ENCODE measurements around the gene SDK2.
"Not testable (repeated sequence)": the region's sequence is repeated elsewhere in the genome, so short reads cannot be mapped to it uniquely, and the experiment has no call there.

SDK2 gene

GRCh38 chr17:73311781-73312641 lies 332.2 kb downstream of the SDK2 start, which contains the start of gene CDC42EP4:
TSS of gene CDC42EP4 (minus strand) at chr17:73312001. CDS start at chr17:73286500, 25,501 bp downstream.
- peak; percentile 82 for DNase-seq

- DNase-seq: no peak
Measured at GRCh38 chr17:73311428-73311780, 332.8 kb downstream of the SDK2 start.

- DNase-seq: no peak
Measured at GRCh38 chr17:73309727-73310596, 334.3 kb downstream of the SDK2 start.

DNA sequence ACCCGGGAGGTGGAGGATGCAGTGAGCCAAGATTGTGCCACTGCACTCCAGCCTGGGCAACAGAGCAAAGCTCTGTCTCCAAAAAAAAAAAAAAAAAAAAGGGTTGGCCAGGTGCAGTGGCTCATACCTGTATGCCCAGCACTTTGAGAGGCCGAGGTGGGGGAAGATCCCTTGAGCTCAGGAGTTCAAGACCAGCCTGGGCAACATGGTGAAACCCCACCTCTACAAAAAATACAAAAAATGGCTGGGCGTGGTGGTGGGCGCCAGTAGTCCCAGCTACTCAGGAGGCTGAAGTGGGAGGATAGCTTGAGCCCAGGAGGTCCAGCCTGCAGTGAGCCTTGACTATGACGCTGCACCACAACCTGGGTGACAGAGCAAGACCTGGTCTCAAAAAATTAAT lies 335.3 kb downstream of the SDK2 start:
- not testable (repeated sequence) for DNase-seq

- no peak for DNase-seq
Measured at GRCh38 chr17:73308017-73308823, 336.0 kb downstream of the SDK2 start.

- DNase-seq: no peak
Measured at GRCh38 chr17:73307130-73307529, 337.1 kb downstream of the SDK2 start.

GRCh38 chr17:73305845-73306836 lies 338.1 kb downstream of the SDK2 start:
- no peak for DNase-seq

DNA sequence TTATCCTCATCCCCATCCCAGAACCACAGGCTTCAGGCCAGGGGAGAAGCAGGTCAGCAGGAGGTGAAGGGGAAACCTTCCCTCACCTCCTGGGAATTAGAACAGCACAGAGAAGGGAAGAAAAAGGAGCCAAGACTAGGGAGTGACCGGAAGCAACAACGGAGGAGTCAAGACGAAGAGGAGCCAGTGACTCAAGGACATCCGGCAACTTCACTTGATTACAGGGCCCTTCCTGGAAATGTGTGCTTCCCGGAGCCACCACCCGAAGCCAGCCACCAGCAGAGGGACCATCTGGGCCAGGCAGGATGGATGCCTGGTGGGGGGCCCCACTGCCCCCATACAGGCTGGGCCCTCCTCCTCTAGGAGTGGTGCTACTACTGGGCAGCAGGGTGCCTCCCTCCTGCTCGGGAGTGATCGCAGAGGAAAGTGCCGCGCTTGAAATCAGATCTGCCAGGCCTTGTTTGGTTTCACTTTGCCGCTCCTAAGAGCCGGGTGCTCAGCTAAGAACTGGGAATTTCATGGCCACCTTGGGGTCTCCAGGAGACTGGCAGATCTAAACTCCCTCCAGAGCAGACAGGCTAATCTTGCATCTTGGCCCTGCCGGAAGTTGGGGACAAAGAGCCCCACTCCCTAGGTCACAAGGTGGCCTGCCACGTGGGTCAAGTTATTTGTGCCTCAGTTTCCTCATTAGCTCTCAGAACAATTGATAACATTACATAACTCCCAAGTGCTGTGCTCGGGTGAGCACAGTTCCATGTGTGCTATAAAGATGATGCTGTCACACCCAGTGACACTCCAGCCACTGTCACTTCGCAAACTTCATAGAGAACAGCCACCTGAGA lies 339.1 kb downstream of the SDK2 start:
- no peak for DNase-seq

- DNase-seq: no peak
Measured at GRCh38 chr17:73304438-73304837, 339.8 kb downstream of the SDK2 start.

GRCh38 chr17:73302189-73302588 lies 342.1 kb downstream of the SDK2 start:
- DNase-seq: no peak

- no peak for DNase-seq
Measured at GRCh38 chr17:73301369-73301768, 342.9 kb downstream of the SDK2 start.

- no peak for DNase-seq
Measured at GRCh38 chr17:73300392-73300791, 343.9 kb downstream of the SDK2 start.

DNA sequence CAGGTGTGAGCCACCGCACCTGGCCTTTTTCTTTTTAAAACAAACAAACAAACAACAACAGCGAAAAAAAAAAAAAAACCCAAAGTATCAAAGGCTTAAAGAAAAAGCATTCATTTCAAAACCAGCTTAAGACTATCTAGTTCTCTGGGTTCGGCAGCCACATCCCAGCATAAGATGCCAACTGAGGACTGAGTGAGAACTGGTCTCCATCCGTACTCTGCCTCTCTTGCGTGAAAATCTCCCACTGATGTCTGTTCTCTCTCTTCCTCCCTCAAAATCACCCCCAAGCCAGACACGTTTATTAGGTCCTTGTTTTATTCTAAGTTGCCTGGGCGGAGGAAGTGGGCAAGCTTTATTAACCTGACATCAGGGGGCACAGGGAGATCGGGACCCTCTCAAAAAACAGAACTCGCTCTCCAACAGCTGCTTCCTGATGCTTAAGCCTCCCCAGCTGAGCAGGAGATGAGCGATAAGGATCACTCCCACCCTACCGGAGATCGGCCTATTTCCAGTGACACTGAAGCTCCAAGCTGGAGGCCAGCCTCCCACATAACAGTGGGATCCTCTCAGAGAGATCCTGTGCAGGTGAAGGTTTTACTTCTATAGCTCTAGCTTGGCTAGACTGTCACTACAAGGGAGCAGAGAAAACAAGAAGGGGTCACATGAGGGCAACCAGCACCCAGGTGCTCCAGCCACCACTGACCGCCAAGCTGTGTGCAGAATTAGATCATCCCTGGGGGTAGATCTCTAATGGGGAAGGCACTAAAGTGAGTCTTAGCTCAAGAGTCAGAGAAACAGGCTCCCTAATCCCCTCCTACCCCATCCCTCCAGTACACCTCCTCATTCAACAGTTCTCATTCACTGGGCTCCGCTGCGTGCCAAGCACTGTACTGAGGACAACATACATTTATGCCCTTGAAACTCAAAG lies 346.0 kb downstream of the SDK2 start:
- no peak for DNase-seq

- DNase-seq: no peak
Measured at GRCh38 chr17:73293480-73293911, 350.7 kb downstream of the SDK2 start.

DNA sequence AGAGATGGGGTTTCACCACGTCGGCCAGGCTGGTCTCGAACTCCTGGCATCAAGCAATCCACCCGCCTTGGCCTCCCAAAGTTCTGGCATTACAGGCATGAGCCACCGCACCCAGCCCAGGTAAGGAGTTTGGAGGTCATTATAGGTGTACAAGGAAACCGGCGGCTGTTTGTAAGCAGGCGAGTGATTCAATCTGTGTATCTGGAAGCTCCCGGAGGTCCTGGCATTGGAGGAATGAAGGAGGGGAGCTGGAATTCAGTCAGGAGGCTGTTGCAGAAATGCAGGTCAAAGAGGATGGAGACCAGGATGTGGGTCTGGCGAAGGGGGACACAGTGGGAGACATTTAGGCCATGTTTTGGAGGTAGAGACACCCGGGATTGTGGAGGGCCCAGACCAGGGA lies 351.2 kb downstream of the SDK2 start:
- no peak for DNase-seq

DNA sequence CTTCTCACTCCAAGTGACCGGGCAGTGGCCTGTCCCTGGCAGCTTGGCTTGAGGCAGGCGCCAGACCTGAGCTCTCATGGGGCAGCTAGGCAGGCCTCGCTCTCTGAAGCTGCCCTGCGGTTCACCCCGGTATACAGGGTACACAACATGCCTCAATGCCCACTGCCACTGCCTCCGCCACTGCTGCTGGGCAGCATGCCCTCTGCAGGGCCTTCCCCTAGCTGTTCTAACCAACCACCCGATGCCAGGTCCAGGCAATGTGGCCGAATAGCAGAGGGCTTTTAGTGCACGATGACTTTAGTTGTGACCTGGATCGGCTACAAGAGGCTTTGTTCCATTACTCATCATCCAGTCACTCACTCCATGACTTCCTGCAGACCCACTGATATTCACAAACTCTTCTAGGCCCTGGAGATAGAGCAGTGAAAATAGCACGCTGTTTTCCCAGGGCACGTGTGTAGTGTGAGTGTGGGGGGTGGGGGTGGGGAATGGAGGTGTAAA lies 352.2 kb downstream of the SDK2 start:
- DNase-seq: no peak

DNA sequence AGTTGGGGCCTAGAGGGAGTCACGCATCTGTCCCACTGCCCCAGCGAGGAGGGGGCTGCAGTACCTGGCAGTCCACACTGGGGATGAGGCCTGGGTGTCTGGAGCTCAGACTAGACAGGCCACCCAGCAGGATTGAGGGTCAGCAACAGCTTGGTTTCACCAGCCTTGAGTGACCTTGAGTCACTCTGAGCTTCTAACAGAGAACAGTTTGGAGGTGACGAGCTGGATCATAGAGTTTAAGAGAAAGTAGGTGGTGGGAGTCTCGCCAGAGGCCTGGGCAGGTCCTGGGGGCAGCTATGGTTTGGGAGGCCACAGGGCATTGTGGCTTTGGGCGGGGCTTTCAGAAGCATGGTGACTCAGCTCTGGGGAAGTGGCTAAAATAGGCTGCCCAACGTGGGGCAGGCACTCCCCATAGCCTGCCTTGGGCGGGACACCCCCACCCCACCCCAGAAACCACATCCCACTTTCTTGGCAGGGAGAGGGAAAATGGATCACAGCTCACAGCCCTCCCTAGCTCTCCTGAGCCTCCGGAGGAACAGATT lies 352.9 kb downstream of the SDK2 start:
- no peak for DNase-seq

DNA sequence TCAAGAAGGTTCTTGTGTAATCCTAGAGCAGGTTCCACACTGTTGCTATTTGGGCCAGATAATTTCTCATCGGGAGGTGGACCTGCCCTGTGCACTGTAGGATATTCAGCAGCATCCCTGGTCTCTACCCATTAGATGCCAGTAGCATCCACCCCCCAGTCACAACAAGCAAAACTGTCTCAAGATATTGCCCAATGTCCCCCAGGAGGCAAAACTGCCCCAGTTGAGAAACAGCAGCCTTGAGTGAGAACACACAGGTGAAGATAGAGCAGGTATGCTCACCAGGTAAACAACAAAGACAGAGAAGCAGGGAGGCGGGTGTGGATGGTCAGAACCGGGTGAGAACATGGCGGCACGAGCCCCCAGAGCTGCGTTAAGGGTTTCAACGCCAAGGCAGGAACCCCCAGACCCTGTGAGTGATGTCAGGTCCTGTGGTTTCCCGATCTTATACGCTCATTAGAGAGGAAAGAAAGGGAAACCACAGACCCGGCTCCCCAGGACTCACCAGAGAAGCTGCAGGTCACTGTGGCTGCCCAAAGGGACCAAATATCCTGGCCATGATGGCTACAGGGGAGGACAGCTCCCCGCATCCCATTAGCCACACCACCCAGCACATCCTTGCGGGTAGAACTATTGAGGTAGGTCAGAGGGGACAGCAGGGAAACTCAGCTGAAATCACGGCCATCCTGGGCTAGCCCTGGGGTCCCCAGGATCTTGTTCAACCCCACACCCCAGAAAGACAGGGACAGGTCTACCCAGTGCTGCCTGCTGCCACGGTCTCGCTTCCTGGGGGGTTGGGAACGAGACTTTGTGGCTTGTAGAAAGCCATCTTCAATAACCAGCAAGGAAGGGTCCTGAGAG lies 353.6 kb downstream of the SDK2 start:
- DNase-seq: no peak

All from stimulated activated CD4-positive, alpha-beta T cell treated with anti-CD3 and anti-CD28 coated beads, Interleukin-12 subunit alpha, Interleukin-12 subunit beta, amount 100 ng/mL, for 4 hours (primary cell).